NCI-H345 treated with DMSO at 0.1 percent for 48 hours (cell line): ENCODE results near the gene OLFML2A.
"Not testable (repeated sequence)": the region's sequence is repeated elsewhere in the genome, so short reads cannot be mapped to it uniquely, and the experiment has no call there.

ENCODE experiments used
- DNase-seq: peaks from one replicate; lab custom pipeline; 2025; ENCODE audit not compliant: unreplicated experiment; lab: John Stamatoyannopoulos, UW

OLFML2A gene

DNA sequence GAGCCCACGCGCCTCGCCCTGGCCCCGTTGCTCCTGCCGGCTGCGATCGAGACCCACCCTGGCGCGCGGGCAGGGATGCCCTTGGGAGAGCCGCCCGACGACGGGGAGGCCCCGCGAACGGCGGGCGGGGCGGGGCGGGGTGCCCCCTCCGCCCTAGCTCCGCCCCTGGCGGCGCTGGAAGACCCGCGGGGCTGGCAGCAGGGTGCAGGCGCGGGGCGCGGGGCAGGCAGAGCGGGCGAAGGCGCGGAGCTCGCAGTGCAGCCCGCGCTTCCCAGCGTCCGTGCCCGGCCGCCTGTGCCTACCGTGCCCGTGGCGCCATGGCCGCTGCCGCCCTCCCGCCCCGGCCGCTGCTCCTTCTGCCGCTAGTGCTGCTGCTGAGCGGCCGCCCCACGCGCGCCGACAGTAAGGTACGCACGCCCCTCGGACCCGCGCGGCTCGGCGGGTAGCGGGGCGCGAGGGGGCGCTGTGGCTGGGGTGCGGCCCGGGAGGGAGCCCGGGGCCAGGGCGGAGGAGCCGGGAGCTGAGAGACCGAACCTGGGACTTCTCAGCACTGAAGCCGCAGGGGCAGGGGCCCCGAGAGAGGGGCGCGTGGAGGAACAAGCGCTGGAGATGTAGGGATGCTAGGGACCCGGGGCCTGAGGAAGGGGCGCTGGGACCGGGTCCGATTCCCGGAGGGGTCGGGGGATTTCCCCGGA is at the start of gene OLFML2A:
OLFML2A (plus strand) TSS at position 180 of the 695 bp plus-strand sequence; CDS start at position 318, 138 bp downstream.
- DNase-seq = no peak

DNA sequence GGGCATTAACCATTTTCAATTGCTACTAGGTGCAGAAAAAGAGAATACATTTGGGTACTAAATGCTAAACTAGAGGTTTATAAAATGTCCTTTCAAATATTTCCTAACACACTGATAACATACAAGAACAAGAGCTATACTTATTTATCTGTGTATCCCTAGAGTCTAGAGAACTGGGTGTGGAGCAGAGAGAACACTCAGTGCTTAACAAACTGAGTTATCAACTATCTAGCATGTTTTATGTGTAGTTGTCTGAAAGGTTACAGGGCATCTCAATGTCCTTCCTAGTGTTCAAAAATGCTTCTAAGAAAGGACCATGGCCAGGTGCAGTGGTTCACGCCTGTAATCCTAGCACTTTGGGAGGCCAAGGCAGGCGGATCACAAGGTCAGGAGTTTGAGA is 46.2 kb upstream of the OLFML2A start:
- DNase-seq = no peak

DNA sequence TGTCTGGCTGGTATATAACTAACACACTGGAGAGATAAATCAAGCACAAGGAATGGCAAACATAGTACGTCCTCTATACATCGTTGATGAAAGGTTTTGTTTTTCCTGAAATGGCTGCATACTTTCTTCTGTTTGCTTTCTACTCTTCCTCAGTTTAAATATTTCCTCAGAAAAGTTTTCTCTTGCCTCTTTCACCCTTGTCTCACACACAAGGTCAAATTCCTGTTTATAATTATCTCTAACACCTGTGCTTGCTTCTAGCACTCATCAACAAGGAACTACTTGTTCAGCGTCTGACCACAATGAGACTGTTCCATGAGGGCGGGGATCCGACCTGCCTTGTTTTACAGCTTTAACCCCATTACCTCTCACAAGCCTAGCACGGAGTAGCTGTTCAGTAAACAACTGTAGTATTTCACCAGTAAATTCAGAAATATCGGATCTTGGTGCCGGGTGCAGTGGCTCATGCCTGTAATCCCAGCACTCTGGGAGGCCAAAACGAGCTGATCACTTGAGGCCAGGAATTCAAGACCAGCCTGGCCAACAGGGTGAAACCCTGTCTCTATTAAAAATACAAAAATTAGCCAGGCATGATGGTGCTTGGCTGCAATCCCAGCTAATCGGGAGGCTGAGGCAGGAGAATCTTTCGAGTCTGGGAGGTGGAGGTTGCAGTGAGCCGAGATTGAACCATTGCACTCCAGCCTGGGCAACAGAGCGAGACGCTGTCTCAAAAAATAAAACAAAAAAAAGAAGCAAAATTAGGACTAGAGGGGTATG is 42.8 kb upstream of the OLFML2A start:
- no peak for DNase-seq

DNA sequence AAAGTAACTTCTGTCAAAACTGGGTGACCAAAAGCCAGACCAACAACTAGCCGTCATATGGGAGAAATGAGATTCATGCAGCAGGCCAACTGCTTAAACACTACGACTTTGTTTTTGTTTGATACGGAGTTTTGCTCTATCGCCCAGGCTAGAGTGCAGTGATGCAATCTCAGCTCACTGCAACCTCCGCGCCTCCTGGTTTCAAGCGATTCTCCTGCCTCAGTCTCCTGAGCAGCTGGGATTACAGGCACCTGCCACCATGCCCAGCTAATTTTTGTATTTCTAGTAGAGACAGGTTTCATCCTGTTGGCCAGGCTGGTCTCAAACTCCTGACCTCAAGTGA is 42.2 kb upstream of the OLFML2A start:
- DNase-seq = not testable (repeated sequence)

DNA sequence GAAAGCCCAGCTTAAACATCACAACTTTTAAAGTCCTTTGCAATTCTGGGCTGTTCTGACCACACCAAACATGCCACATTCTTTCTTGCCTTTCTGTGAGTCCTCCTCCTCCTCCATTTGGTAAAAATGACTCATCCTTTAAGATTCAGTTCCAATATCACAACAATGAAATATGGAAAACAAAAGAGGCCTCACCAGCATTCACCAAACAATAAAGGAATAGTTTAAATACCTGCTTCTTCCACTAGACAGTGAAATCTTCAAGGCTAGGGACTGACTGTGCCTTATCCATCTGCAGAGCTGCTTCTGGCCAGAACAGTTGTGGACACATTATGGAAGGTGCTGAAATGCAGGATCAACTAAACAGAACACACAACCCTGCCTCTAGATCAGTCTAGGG is 41.8 kb upstream of the OLFML2A start:
- DNase-seq = no peak

DNA sequence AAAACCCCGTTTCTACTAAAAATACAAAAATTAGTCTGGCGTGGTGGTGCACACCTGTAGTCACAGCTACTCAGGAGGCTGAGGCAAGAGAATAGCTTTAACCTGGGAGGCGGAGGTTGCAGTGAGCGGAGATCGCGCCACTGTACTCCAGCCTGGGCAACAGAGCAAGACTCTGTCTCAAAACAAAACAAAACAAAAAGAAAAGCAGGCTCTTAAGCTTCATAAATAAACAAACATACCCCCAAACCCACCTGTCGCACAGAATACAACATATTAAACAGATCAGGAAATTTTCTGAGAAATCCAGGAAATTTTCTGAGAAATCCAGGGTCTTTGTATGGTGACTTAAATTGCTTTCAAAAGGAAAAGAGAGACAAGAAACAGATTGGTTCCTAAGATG is 38.9 kb upstream of the OLFML2A start:
- DNase-seq = not testable (repeated sequence)

DNA sequence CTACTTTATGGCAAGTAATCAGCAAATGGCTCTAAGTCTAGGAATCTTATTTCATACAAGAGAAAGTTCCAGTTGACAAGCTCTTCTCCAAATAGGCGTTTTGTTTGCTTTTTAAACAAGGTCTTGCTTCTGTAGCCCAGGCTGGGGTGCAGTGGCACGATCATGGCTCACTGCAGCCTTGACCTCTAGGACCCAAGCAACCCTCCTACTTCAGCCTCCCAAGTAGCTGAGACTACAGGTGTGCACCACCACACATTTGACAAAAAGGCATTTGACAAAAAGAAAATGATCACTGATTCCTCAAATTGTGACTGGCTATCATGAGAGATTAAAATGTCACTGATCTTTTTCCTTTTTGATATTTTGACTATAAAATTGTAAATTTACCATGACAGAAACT is 37.6 kb upstream of the OLFML2A start:
- no peak for DNase-seq

DNA sequence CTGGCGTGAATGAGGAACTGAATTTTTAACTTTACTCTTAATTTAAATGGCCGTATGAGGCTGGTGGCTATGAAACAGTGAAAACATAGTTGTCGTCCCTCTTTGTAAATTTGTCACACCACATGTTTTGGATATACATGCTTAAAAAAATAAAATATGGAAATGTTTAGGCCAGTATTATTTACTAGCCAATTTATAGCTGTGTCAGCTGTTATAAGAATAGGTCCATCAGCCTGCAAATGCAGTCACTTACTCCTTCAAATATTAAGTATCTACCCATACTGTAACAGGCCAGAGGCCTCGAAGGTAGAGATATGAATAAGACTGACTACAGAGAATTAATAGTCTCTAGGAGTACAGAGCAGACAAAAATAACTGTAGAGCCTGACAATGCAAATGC is 35.8 kb upstream of the OLFML2A start:
- no peak for DNase-seq

DNA sequence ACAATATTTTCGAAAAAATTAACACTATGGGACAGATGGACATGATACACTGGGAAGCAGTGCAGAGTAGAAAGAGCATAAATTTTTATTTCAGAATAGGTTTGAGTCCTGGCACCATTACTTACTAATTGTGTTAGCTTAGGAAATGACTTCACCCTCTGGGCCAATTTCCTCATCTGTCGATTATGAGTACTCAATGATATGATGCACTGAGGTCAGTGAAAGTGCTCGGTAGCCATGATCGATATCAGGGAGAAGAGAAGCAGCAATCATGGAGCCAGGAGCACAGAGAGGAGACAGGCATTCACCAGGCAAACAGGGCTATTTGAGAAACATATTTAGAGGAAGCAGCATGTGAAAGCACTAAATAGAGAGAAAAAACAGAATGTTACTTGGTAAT is 35.3 kb upstream of the OLFML2A start:
- no peak for DNase-seq

DNA sequence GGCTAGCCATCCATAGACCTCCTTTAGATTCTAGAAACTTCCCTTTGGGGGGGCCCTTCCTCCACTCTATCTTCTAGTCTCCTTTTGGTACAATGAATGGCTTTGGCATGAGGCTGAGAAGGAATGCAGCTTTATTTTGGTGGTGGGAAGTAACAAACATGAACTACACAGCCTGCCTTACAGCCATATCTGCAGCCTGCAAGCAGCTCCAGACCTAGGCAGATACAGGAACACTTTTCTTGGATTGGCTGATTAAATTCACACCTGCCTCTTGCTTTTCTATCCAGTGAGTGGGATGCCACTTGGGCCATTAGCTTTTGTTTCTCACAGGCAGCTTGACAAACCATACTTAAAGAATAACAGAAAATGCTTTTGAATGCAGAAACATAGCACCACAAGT is 34.0 kb upstream of the OLFML2A start:
- DNase-seq = no peak

DNA sequence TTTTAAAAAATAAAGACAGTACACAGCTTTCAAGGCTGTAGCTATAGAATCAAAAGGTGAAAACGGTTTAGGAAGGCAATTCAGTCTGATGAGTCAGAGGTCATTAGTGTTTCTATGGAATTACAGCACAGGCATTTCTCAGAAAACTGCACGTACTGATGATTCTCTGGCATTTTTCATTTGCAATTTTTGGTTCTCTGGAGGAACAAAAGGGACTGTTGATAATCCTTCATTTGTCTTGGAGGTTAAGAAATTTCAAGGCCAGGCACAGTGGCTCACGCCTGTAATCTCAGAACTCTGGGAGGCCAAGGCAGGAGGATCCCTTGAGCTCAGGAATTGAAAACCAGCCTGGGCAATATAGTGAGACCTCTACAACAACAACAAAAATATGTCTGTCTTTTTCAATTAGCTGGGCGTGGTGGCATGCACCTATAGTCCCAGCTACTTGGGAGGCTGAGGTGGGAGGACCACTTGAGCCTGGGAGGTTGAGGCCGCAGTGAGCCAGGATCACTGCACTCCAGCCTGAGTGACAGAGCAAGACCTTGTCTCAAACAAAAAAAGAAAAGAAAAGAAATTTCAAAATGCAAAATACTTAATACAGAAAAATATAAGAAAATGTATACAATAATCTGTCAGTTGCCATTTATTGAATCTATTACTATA is 33.1 kb upstream of the OLFML2A start:
- DNase-seq = no peak

DNA sequence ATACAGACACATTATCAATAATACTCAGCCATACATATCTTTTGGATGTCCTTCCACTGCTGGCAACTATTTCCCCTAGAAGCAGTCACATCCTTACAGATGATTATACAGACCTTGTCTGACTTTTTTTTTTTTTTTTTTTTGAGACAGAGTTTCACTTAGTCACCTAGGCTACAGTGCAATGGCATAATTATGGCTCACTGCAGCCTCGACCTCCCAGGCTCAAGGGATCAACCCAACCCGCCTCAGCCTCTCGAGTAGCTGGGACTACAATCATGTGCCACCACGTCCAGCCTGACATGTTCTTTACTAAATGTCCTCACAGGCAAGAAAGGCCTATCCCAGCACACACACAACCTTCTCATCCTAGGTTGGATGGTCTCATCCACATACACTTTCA is 29.9 kb upstream of the OLFML2A start:
- no peak for DNase-seq

DNA sequence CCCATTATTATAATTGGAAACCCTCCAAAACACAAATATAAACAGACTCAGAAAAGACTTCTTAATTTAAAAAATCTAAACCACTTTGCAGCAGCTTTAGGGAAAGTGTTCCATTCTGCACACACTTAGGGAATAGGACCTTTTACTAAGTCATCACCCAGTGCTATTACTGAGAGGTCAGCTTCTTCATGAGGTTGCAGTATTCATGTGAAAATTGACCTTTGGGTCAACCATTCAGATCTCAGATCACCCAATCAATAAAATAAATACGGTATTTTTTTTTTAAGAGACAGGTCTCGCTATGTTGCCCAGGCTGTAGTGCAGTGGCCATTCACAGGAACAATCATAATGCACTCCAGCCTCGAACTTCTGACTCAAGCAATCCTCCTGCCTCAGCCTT is 27.6 kb upstream of the OLFML2A start:
- DNase-seq = no peak

DNA sequence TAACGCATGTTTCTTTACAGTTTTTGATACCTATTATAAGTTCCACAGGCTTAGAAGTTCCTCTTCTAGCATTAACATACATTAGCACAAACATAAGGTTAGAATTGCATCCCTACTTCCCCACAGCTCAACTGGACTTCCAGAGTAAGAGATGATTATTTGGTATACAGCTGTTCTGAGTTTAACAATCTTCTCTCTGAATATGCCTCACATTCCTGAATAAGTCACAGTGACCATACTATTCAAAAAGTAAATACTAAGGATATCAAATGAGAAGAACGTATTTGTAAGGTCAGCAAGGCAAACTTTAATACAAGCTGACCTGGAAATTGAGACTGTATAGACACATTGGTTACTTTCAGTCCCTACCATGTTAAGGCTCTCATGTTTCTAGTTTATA is 27.2 kb upstream of the OLFML2A start:
- no peak for DNase-seq

DNA sequence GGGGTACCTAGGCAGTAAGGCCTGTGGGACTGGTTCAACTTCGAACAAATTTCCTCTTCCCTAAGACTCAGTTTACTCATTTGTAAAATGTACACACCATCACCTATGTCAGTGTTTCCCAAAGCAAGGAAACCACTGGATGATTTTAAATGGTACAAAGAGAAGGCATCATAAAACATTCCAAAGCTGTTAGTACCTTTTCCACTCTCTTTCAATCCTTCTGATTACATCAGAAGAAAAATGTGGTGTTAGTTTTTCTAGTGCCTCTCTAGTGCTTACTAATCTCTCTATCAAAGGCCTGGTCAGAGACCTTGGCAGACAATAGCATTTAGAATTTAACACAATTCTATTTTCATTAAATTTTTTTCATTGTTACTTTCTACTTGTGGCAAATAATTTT is 24.0 kb upstream of the OLFML2A start:
- DNase-seq = no peak

DNA sequence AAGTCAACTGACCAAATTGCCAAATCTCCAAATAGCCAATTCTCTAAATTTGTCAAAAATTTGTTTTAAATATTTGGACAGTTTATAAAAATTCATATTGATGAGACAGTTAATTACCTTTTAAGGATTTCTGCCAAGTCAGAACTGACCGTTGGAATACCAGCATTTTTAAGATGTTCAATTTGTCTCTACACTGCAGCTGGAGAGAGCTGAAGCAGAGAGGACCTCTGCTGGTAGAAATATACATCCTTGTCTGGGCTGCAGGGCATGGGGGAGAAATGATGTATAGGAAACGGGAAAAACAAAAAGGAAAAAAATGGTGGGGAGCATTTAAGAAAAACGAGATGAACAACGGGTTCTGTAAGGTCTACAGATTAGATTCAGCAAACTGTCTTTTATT is 22.6 kb upstream of the OLFML2A start:
- no peak for DNase-seq

DNA sequence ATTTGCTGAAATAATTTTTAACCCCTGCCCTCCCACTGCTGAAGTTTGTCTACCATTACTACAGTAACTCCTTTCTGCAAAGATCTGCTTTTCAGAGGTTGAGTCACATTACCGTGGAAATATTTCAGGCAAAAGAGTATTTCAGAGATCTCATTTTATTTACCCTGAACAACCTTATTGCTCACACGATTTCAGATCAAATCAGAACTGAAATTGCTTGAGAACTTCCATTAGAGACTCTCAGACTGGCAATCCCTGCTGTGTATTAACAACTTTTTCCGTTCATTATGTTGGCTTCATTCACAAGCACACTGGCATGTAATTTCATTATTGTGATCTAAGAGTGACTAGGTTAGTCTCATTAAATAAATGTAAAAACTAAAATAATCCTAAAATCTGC is 21.9 kb upstream of the OLFML2A start:
- no peak for DNase-seq

DNA sequence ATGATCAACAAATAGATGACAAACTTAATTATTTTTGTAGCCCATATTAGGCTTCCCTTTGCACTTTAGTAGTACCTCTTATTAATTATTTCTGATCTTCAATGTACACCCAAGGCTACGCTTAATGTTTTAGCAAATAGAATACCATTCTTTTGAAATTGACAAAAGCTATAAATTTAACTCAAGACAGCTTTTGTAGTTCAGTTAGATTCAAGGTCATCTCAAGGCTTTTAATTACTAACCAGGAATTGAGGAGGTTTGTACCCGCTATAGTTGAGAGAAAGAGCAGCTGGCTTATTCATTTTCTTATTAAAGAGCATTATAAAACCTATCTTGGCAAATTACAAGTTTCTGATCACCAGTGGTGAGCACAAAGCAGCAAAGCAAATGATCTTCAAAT is 20.9 kb upstream of the OLFML2A start:
- no peak for DNase-seq

DNA sequence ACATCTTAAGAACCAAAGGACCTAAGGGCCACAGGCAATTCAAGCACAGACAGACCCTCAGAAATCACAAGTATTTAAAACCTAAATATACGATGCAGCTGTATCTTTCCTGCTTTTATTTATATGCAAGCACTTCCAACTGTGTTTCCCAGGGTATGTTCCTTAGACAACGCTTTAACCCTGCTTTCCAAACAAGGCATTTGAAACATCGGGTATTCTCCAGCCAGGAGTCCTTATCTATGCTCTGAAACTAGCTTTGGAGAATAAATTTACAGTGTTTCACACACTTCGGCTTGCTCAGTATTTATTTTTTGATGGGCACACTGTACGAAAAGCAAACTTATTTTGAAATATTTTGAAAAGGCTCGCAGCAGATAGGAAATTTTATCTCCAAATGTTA is 19.3 kb upstream of the OLFML2A start:
- no peak for DNase-seq

DNA sequence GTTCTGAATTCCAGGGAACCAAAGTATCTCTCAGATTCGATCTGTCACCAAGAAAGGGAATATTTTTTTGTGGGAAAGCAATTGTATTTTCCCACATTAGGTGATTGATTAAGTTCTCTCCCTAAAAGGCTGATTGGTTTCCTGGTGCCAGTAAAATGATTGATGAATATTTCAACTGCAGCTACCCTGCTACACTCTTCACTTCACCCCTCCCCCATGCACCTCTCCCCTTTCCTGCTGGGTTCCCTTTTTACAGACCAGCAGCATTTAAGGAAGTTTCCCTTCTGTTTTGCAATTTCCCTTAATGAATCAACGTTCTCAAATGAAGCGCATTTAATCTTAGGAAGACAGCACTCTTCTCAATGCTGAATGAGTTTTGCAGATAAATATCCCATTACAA is 18.9 kb upstream of the OLFML2A start:
- DNase-seq = no peak

DNA sequence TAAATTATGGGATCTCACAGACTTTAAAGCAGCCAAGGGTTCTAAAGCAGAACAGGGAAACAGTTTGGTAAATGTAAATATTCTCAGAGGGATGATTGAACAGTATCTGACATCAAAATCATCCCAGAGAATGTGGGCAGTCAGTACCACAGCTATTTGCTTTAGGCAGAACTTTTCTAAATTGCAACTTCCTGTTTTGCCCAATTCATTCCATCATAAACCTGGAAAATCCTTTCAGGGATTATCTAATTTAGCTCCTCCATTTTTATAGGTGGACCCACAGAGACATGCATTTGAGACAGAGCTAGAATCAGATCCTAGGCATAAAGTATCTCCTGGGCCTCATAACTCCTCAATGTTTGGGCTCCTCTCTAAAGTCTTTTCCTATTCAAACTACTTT is 18.2 kb upstream of the OLFML2A start:
- DNase-seq = no peak

DNA sequence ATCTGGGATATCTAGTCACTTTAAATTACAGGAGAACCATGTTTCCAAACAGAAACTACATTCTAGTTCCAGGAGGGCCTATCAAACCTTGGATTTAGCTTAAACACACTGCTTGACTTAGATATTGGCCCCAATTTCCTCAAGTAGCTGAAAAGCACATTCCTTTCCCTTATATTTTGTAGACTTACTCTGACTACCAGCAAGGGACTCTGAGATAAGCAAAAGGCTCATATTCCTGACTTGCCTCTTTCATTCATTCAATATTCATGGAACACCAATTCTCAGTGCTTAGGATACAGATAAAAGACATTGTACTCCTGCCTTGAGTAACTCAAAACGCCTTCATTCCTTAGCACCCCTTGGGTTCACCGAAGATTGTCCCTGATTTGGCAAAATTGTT is 17.6 kb upstream of the OLFML2A start:
- DNase-seq = no peak
